GM18861 (cell line): ENCODE data around the gene FBXO42.
"Not testable (repeated sequence)": the region's sequence is repeated elsewhere in the genome, so short reads cannot be mapped to it uniquely, and the experiment has no call there.

Source experiments
- ATAC-seq: cut with Tn5 transposase; IDR thresholded peaks from one replicate; pipeline ENCODE4 v1.9.1; 2021; ENCODE audit not compliant: unreplicated experiment

Gene FBXO42

GRCh38 chr1:16222716-16223115 is 129.6 kb downstream of the FBXO42 start:
- ATAC-seq: not testable (repeated sequence)

- ATAC-seq: no peak
Observed at GRCh38 chr1:16221499-16221898, 130.8 kb downstream of the FBXO42 start.

- no peak for ATAC-seq
Observed at GRCh38 chr1:16219968-16220500, 132.2 kb downstream of the FBXO42 start.

GRCh38 chr1:16218674-16219071 is 133.6 kb downstream of the FBXO42 start:
- ATAC-seq: no peak

- no peak for ATAC-seq
Observed at GRCh38 chr1:16218014-16218673, 134.1 kb downstream of the FBXO42 start.

GRCh38 chr1:16217061-16217785 is 135.1 kb downstream of the FBXO42 start:
- peak; percentile 86 for ATAC-seq

- no peak for ATAC-seq
Observed at GRCh38 chr1:16215882-16216753, 136.2 kb downstream of the FBXO42 start.

GRCh38 chr1:16215240-16215639 is 137.0 kb downstream of the FBXO42 start:
- ATAC-seq: not testable (repeated sequence)

GRCh38 chr1:16213544-16213943 is 138.7 kb downstream of the FBXO42 start:
- not testable (repeated sequence) for ATAC-seq

GRCh38 chr1:16213013-16213412 is 139.3 kb downstream of the FBXO42 start:
- ATAC-seq: no peak

GRCh38 chr1:16212251-16212961 is 139.9 kb downstream of the FBXO42 start, which contains the start of gene ARHGEF19:
Gene ARHGEF19 (minus strand): TSS chr1:16212652. CDS start chr1:16209054, 3,598 bp downstream.
- ATAC-seq: no peak

- ATAC-seq: no peak
Observed at GRCh38 chr1:16211824-16212223, 140.5 kb downstream of the FBXO42 start.

- ATAC-seq: no peak
Observed at GRCh38 chr1:16210581-16210980, 141.7 kb downstream of the FBXO42 start.

- ATAC-seq: no peak
Observed at GRCh38 chr1:16209847-16210407, 142.4 kb downstream of the FBXO42 start.

GRCh38 chr1:16209132-16209846 is 143.0 kb downstream of the FBXO42 start:
- ATAC-seq: no peak

- no peak for ATAC-seq
Observed at GRCh38 chr1:16208270-16208987, 143.9 kb downstream of the FBXO42 start.

GRCh38 chr1:16207318-16208269 is 144.7 kb downstream of the FBXO42 start:
- ATAC-seq: no peak
